HepG2 (cell line): ENCODE data around the gene IGFN1. TPM values are rescaled to one million over a fixed set of nuclear protein-coding genes. Genes with fewer than 3 reads are reported as not detected.

Source experiments
- ATAC-seq: fragments of 200-7000 bp; cut with Tn5 transposase; 3 replicates; pipeline ENCODE4 v1.9.1; 2020; ENCODE audit warnings: mild to moderate bottlenecking, moderate library complexity
- BruUV-seq: library from RNA; stranded (reverse); fragments of 400-500 nt; replicated peaks from 2 replicates; lab custom pipeline; 2021; lab: Mats Ljungman, UMichigan
- CTCF ChIA-PET: fragments of 300-600 bp; formaldehyde crosslinking; extraction: SDS; loops from one replicate; lab custom pipeline; 2021; ENCODE audit warnings: low total read pairs, inconsistent platforms, low intra/inter-chr PET ratio; lab: Yijun Ruan, JAX
- POLR2A ChIA-PET: fragments of 350-600 bp; sonication (Branson Sonifier 250); formaldehyde crosslinking; loops from one replicate; lab custom pipeline; 2020; ENCODE audit warnings: antibody characterized with exemption, inconsistent platforms; lab: Yijun Ruan, JAX
- DNase-seq: peaks from one replicate; pipeline ENCODE4 v3.0.0-alpha.2; 2015; ENCODE audit warnings: low spot score
- FAIRE-seq: peaks from 3 replicates; lab custom pipeline; 2011; peaks lifted over from hg19 to GRCh38; lab: Jason Lieb, UNC
- H2AFZ ChIP-seq: one replicate; pipeline ENCODE4 v1.6.1; 2011; ENCODE audit warnings: low read length, inconsistent platforms
- H3K27ac ChIP-seq: fragments of 300-600 bp; 3 replicates; pipeline ENCODE4 v1.8.0; 2011; ENCODE audit warnings: mixed run types, mild to moderate bottlenecking, mixed read lengths, low read length, inconsistent platforms; ENCODE audit not compliant: insufficient read depth; ENCODE audit errors: extremely low read length
- H3K27me3 ChIP-seq, 2 experiments: fragments of 200-600 bp in 1 of 2; 2 replicates in 1 of 2; 3 replicates in 1 of 2; pipeline versions ENCODE4 v1.6.0 to v1.8.0; 2011; ENCODE audit warnings: low read length in 2 of 2, mild to moderate bottlenecking in 2 of 2, moderate library complexity in 2 of 2, inconsistent platforms in 1 of 2; ENCODE audit not compliant: insufficient read depth in 2 of 2, control insufficient read depth in 1 of 2
- H3K36me3 ChIP-seq, 2 experiments: fragments of 200-600 bp in 1 of 2; replicated peaks in 1 of 2; 2 replicates in 1 of 2; 3 replicates in 1 of 2; pipeline versions ENCODE4 v1.5.1 to v1.8.0; 2011; ENCODE audit warnings: low read length in 2 of 2, inconsistent platforms in 1 of 2; ENCODE audit not compliant: insufficient read depth in 2 of 2, control insufficient read depth in 1 of 2
- H3K4me1 ChIP-seq: 2 replicates; pipeline ENCODE4 v1.5.1; 2012; ENCODE audit warnings: low read length, inconsistent platforms; ENCODE audit not compliant: insufficient read depth
- H3K4me2 ChIP-seq: 2 replicates; pipeline ENCODE4 v1.6.0; 2011; ENCODE audit warnings: low read depth, low read length, inconsistent platforms
- H3K4me3 ChIP-seq, 3 experiments: fragments of 200-600 bp in 1 of 3; sonication (generic), shearing (Covaris generic) in 1 of 3; replicated peaks in 1 of 3; 2 replicates each; pipeline ENCODE4 v1.5.1; 2011 to 2016; ENCODE audit warnings: low read length in 3 of 3, inconsistent platforms in 2 of 3, low read depth in 2 of 3, mild to moderate bottlenecking in 2 of 3, control low read depth in 1 of 3, mixed read lengths in 1 of 3; ENCODE audit not compliant: insufficient read depth in 1 of 3
- H3K79me2 ChIP-seq: one replicate; pipeline ENCODE4 v1.6.1; 2011; ENCODE audit warnings: low read length, inconsistent platforms; ENCODE audit not compliant: insufficient read depth
- H3K9ac ChIP-seq: 2 replicates; pipeline ENCODE4 v1.6.0; 2011; ENCODE audit warnings: mild to moderate bottlenecking, low read depth, low read length, inconsistent platforms; ENCODE audit not compliant: insufficient read depth
- H3K9me3 ChIP-seq: 2 replicates; pipeline ENCODE4 v1.5.1; 2012; ENCODE audit warnings: mild to moderate bottlenecking, low read length
- H4K20me1 ChIP-seq: 2 replicates; pipeline ENCODE4 v1.6.0; 2011; ENCODE audit warnings: inconsistent platforms, mild to moderate bottlenecking, low read length, moderate library complexity; ENCODE audit not compliant: insufficient read depth
- ATF2 ChIP-seq: sonication (generic); formaldehyde crosslinking; IDR thresholded peaks from 2 replicates; pipeline ENCODE4 v1.4.0; 2020; ENCODE audit warnings: missing genetic modification reagents
- ATF5 ChIP-seq: sonication (generic); formaldehyde crosslinking; IDR thresholded peaks from 2 replicates; pipeline ENCODE4 v1.4.0; 2020; ENCODE audit warnings: mild to moderate bottlenecking, low read depth, missing genetic modification reagents
- HOXA9 ChIP-seq: sonication (generic); formaldehyde crosslinking; IDR thresholded peaks from 2 replicates; pipeline ENCODE4 v1.8.1; 2022; ENCODE audit warnings: missing genetic modification reagents, mild to moderate bottlenecking, moderate library complexity, borderline replicate concordance
- MED13 ChIP-seq: sonication (generic); formaldehyde crosslinking; IDR thresholded peaks from 2 replicates; pipeline ENCODE4 v1.5.0; 2020; ENCODE audit warnings: missing genetic modification reagents
- NCOA5 ChIP-seq: sonication (generic); formaldehyde crosslinking; IDR thresholded peaks from 2 replicates; pipeline ENCODE4 v1.4.0; 2020; ENCODE audit warnings: missing genetic modification reagents
- PAF1 ChIP-seq: IDR thresholded peaks from 2 replicates; pipeline ENCODE4 v1.6.1; 2016; ENCODE audit warnings: missing genetic modification reagents, missing compliant biosample characterization
- PCBP2 ChIP-seq: fragments of 200-400 bp; formaldehyde crosslinking; optimal IDR thresholded peaks from 2 replicates; pipeline ENCODE3; 2018; ENCODE audit warnings: low read length, low read depth; ENCODE audit not compliant: poor library complexity, severe bottlenecking
- PITX1 ChIP-seq: sonication (generic); formaldehyde crosslinking; IDR thresholded peaks from 2 replicates; pipeline ENCODE4 v1.5.1; 2020; ENCODE audit warnings: mild to moderate bottlenecking, missing genetic modification reagents
- SALL1 ChIP-seq: sonication (generic); formaldehyde crosslinking; IDR thresholded peaks from 2 replicates; pipeline ENCODE4 v1.8.0; 2022; ENCODE audit warnings: mild to moderate bottlenecking, missing genetic modification reagents
- TRIM22 ChIP-seq: fragments of 450-650 bp; IDR thresholded peaks from 2 replicates; pipeline ENCODE4 v1.6.1; 2017
- ZHX1 ChIP-seq: sonication (generic); formaldehyde crosslinking; IDR thresholded peaks from 2 replicates; pipeline ENCODE4 v1.8.1; 2022; ENCODE audit warnings: low read depth, mild to moderate bottlenecking, missing genetic modification reagents
- ZMYM4 ChIP-seq: sonication (generic); formaldehyde crosslinking; IDR thresholded peaks from 2 replicates; pipeline ENCODE4 v1.8.1; 2023; ENCODE audit warnings: mild to moderate bottlenecking, missing genetic modification reagents
- ZNF12 ChIP-seq: sonication (generic); formaldehyde crosslinking; IDR thresholded peaks from 2 replicates; pipeline ENCODE4 v1.5.0; 2020; ENCODE audit warnings: missing genetic modification reagents
- ZNF790 ChIP-seq: sonication (generic); formaldehyde crosslinking; IDR thresholded peaks from 2 replicates; pipeline ENCODE4 v1.8.0; 2022; ENCODE audit warnings: missing genetic modification reagents, mild to moderate bottlenecking, borderline replicate concordance
- ZNF839 ChIP-seq: sonication (generic); formaldehyde crosslinking; IDR thresholded peaks from 2 replicates; pipeline ENCODE4 v1.4.0; 2020; ENCODE audit warnings: missing genetic modification reagents, mild to moderate bottlenecking, borderline replicate concordance
- ZSCAN20 ChIP-seq: sonication (generic); formaldehyde crosslinking; IDR thresholded peaks from 2 replicates; pipeline ENCODE4 v1.4.0; 2020; ENCODE audit warnings: missing genetic modification reagents, mild to moderate bottlenecking, borderline replicate concordance
- WGBS: methylation state at CpG from one replicate; pipeline ENCODE4 v1.1.6; 2017; ENCODE audit warnings: low lambda C conversion rate; 5-methylcytosine and 5-hydroxymethylcytosine counted together
- in situ Hi-C: cut with HindIII; loops from 2 replicates; pipeline ENCODE4 v1.10.0; 2017; ENCODE audit warnings: low pct_unique_long_range_greater_than_20kb; ENCODE audit not compliant: extremely low pct_ligation_motif_present
- intact Hi-C: fragments of 100-400 bp; cut with micrococcal nuclease; formaldehyde crosslinking; loops from one replicate; pipeline ENCODE4 v1.10.0; 2022; ENCODE audit not compliant: unreplicated experiment
- polyA plus RNA-seq, 8 experiments: library from polyadenylated mRNA; depleted of rRNA in 3 of 8; stranded (reverse) in 7 of 8; unstranded in 1 of 8; fragments of >200 nt; fragmentation: Illumina TruSeq in 4 of 8; extraction: Trizol in 4 of 8; gene quantifications; 2 replicates each; pipeline versions ENCODE4 v1.2.1 to v1.2.3, GENCODE V29; 2011 to 2016; ENCODE audit warnings: low read depth in 4 of 8, missing spikeins in 1 of 8, mixed read lengths in 1 of 8; ENCODE audit not compliant: insufficient read depth in 1 of 8
- total RNA-seq, 5 experiments: library from RNA; depleted of rRNA; stranded (reverse); fragments of >200 nt; fragmentation: Illumina TruSeq; extraction: Trizol; gene quantifications; 2 replicates each; pipeline ENCODE4 v1.2.3, GENCODE V29; 2016; ENCODE audit warnings: low read depth in 1 of 5

Gene IGFN1
- total and polyA plus RNA-seq, 2 of the 13 experiments (the other 11 are each of a cell fraction or from before 2014, with no cell fraction given): 0.04 to 0.05 TPM

GRCh38 chr1:201272799-201273198, 82.2 kb downstream of the IGFN1 start:
- FAIRE-seq (no peak), DNase-seq (no peak), ATAC-seq (no peak)
- Histone ChIP-seq H3K36me3 (no peaks in the 10 kb centered on the region), H3K27ac (no peak overlapping the region), H3K4me2 (no peak overlapping the region), H3K79me2 (no peaks in the 10 kb centered on the region), H3K4me3 (no peak overlapping the region), H3K4me1 (no peaks in the 10 kb centered on the region), H3K9ac (no peak overlapping the region), H3K27me3 (peaks cover 2 to 38% of the 10 kb centered on the region in 2 experiments; a peak in 4 of 5 replicates), H3K9me3 (no peaks in the 10 kb centered on the region), H4K20me1 (no peaks in the 10 kb centered on the region), H2AFZ (no peak overlapping the region)
- POLR2A ChIA-PET: no interaction called here
- in situ Hi-C loops: no loop called here
- intact Hi-C loops: no loop called here
- TF ChIP-seq TRIM22 (no peak), NCOA5 (CRISPR knock-in tag) (no peak), PCBP2 (no peak), PAF1 (CRISPR knock-in tag) (no peak), ZNF839 (no peak), ATF2 (CRISPR knock-in tag) (no peak), ZHX1 (CRISPR knock-in tag) (no peak), ZMYM4 (CRISPR knock-in tag) (no peak), SALL1 (CRISPR knock-in tag) (no peak), ATF5 (CRISPR knock-in tag) (no peak), ZNF790 (no peak), ZNF12 (CRISPR knock-in tag) (no peak), PITX1 (no peak), MED13 (no peak), HOXA9 (CRISPR knock-in tag) (no peak), ZSCAN20 (CRISPR knock-in tag) (no peak)
- 41% methylated on average over 7 of the region's 10 CpGs for WGBS
- CTCF ChIA-PET: no interaction called here
- BruUV-seq: no TSS peak
